AG04449 (cell line): ENCODE results near the gene RBM12.

Experiments used
- CTCF ChIA-PET: fragments of 350-600 bp; formaldehyde crosslinking; extraction: SDS; loops from one replicate; lab custom pipeline; 2021; ENCODE audit warnings: antibody characterized with exemption; lab: Yijun Ruan, JAX
- POLR2A ChIA-PET: fragments of 400-600, 350-600 bp; formaldehyde crosslinking; extraction: SDS; loops from one replicate; lab custom pipeline; 2020; ENCODE audit warnings: antibody characterized with exemption, inconsistent platforms; lab: Yijun Ruan, JAX
- DNase-seq: peaks from one replicate; pipeline ENCODE4 v3.0.0-alpha.2; 2010; ENCODE audit warnings: low read depth, low spot score
- H3K4me3 ChIP-seq: 2 replicates; pipeline ENCODE4 v1.5.1; 2011; ENCODE audit warnings: low read depth, mild to moderate bottlenecking, control low read depth, low read length
- TF ChIP-seq, protein P1 (sequence below): IDR thresholded peaks from one replicate; pipeline ENCODE4 v1.5.1; 2011; ENCODE audit warnings: mild to moderate bottlenecking, moderate library complexity, low read length, control low read depth, inconsistent platforms; ENCODE audit not compliant: insufficient read depth; ENCODE audit errors: missing control alignments

The RBM12 gene

DNA sequence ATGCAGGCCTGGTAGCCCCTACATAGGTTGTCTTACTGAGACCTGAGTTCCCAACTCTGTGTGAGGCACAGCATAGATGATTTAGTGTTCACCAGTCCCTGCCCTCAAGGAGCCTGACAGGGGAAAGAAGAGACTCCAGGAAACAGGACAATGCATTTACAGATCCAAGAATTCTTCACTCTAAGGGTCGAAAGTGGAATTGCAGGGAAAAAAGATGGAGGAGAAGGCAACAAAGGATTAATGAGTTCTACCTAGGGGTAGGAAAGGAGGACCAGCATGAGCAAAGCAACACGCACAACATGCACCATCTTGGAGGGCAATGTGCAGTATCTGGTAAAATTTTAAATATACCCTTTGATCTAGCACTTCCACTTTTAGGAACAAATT is 43.1 kb downstream of the RBM12 start:
- TF ChIP-seq, protein P1, sequence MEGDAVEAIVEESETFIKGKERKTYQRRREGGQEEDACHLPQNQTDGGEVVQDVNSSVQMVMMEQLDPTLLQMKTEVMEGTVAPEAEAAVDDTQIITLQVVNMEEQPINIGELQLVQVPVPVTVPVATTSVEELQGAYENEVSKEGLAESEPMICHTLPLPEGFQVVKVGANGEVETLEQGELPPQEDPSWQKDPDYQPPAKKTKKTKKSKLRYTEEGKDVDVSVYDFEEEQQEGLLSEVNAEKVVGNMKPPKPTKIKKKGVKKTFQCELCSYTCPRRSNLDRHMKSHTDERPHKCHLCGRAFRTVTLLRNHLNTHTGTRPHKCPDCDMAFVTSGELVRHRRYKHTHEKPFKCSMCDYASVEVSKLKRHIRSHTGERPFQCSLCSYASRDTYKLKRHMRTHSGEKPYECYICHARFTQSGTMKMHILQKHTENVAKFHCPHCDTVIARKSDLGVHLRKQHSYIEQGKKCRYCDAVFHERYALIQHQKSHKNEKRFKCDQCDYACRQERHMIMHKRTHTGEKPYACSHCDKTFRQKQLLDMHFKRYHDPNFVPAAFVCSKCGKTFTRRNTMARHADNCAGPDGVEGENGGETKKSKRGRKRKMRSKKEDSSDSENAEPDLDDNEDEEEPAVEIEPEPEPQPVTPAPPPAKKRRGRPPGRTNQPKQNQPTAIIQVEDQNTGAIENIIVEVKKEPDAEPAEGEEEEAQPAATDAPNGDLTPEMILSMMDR: no peak
- CTCF ChIA-PET: interaction anchor here (3.3 kb wide), 1 partner anchor 9 kb away, joined by 18 read pairs; no protein-coding TSS in a partner anchor
- POLR2A ChIA-PET: no interaction called here
- no peak overlapping the region for H3K4me3 ChIP-seq
- no peak for DNase-seq

DNA sequence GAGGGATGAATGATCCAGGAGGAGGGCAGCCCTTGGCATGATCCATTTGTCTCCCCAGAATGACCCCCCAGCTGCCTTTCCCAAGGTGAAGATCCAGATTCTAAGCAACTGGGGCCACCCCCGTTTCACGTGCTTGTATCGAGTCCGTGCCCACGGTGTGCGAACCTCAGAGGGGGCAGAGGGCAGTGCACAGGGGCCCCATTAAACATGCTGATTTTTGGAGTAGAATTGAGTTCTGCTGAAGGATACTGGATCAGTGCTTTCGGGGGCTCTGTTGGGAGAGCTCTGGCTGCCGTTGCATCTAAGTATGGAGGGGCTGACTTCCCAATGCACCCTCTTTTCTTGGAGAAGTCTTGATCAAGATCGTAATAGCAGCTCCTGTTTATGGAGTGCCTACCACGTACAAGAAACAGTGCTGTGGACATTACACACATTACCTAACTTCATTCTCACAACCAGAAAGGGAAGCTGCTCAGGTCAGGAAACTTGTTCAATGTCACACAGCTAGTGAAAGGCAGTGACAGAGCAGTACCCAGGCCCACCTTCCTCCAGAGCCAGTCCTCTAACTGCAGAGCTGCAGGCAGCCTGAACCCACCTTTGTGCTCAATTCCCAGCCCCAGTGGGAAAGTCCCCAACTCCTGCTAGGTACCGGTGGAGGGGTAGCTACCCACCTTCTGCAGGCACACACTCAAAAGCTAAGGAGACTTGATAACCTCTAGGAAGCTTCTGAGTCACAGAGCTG is 43.7 kb downstream of the RBM12 start:
- TF ChIP-seq, protein P1: no peak
- DNase-seq: no peak
- ChIA-PET CTCF (interaction anchor here (2.2 to 3.3 kb wide), 2 partner anchors 9 to 14 kb away, joined by 11 to 18 read pairs; no protein-coding TSS in a partner anchor), POLR2A (no interaction called here)
- no peak overlapping the region for H3K4me3 ChIP-seq

DNA sequence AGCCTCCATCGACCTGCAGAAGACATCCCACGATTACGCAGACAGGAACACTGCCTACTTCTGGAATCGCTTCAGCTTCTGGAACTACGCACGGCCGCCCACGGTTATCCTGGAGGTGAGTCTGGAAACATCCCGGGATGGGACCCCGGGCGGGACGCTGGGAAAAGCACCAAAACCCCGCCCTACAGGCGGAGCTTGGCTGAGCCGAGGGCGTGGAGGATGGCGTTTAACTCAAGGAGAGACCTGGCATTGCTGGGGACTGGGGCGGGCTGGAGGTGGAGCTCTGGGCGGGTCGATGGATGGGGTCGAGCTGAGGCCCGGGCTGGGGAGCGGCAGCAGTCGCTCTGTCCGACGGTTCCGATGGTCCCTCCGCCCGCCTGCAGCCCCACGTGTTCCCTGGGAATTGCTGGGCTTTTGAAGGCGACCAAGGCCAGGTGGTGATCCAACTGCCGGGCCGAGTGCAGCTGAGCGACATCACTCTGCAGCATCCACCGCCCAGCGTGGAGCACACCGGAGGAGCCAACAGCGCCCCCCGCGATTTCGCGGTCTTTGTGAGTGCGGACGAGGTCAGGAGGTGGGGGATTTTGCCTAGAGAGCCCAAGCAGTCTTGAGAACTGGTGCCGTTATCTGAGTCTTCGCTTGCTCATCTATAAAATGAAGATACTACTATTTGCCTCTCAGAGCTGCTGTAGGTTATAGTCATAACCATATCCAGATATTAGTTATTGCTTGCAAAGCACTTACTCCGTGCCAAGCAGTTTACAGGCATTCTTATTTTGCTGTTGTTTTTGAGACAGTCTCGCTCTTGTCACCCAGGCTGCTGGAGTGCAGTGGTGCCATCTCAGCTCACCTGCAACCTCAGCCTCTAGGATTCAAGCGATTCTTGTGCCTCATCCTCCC is 45.3 kb downstream of the RBM12 start:
- DNase-seq: peak; percentile 10
- ChIA-PET POLR2A (interaction anchor here (0.6 to 1.7 kb wide), 5 partner anchors 11 to 123 kb away, joined by 3 to 10 read pairs (median 3); partner anchors contain the start of gene RBM39), CTCF (interaction anchor here (0.6 to 3.3 kb wide), 11 partner anchors 8 to 335 kb away, joined by 3 to 18 read pairs (median 3); partner anchors contain the start of gene SCAND1)
- TF ChIP-seq, protein P1: peak; percentile 62
- H3K4me3 ChIP-seq: peak overlapping the region; percentile 70

DNA sequence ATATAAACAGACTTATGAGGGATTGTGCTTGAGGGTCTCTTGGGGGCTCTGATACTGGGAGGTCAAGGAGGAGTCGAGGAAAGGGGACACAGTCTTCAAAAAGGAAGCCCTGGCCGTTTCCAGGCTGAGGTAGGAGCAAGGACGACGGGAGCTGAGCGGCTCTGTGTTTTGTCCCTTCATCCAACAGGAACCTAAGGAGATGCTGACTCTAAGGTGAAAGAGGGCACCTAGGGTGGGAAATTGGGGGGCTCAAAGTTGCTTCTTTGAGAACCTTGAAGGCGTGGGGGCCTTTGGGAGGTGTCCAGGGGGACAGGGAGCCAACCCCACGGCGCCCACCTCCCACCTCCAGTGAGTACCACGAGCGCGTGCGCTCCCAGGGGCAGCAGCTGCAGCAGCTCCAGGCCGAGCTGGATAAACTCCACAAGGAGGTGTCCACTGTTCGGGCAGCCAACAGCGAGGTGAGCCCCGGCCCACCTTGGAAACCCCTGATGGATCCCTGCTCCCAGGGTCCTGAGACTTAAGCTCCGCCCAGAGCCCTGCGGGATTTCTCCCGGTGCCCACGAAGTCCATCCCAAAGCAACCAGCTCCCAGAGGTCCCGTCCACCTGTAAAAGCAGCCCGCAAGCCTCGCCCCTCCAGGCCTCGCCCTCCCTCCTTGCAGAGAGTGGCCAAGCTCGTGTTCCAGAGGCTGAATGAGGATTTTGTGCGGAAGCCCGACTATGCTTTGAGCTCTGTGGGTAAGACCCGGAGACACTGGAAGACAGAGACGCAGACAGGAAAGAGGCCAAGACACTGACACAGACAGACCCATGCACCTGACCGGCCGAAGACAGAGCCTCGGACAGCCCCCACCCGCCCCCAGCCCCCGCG is 46.2 kb downstream of the RBM12 start:
- TF ChIP-seq, protein P1: no peak
- POLR2A ChIA-PET: interaction anchor here (0.6 to 1.7 kb wide), 5 partner anchors 19 to 335 kb away, joined by 3 to 10 read pairs (median 3); partner anchors contain the start of gene RBM39
- CTCF ChIA-PET: interaction anchor here (0.6 to 3.3 kb wide), 10 partner anchors 9 to 336 kb away, joined by 3 to 18 read pairs (median 3); partner anchors contain the start of gene SCAND1
- no peak for DNase-seq
- peak overlapping the region; percentile 70 for H3K4me3 ChIP-seq

DNA sequence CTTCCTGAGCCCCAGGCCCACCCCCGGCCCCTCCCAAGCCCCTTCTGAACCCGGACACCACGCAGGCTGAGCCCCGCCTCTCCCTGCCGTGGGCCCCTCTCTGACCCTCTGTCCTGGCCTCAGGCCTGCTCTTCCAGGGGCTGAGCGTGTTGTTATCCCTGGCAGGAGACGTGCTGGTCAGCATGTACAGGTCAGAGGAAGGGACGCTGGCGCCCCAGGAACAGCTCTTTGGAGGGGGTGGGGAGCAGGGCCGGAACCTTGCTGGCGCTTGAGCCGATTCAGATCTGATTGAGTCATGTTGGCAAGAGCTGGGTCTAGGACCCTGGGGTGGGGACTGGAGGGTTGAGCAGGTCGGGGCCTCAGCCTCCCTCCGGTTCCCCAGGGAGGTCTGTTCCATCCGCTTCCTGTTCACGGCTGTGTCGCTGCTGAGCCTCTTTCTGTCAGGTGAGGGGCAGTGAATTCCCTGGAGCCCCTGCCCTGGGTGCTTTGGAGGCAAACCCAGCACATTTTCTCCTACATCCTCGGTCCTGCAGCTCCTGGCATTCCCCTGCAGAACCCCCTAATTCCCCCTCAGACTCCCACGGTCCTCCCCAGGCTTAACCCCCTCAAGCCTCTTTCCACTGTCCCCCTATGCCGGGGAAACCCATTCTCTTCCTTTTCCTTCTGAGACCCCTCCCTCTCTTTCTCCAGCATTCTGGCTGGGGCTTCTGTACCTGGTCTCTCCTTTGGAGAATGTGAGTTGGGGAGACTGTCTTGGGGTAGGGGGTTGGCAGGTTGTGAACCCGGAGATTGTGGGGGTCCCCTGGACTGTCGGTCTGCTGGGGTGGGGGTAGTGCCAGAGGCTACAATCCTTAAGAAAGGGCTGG is 47.1 kb downstream of the RBM12 start:
- ChIA-PET POLR2A (interaction anchor here (0.5 to 1.0 kb wide), 3 partner anchors 16 to 125 kb away, joined by 4 to 7 read pairs (median 6); partner anchors contain the start of gene RBM39), CTCF (interaction anchor here (0.8 to 1.4 kb wide), 4 partner anchors 25 to 154 kb away, joined by 3 to 7 read pairs (median 4); no protein-coding TSS in a partner anchor)
- TF ChIP-seq, protein P1: peak; percentile 28
- H3K4me3 ChIP-seq: peak overlapping the region; percentile 70
- peak; percentile 16 for DNase-seq
